Mesodermal cell (in vitro differentiated cells): Measurements from ENCODE around the gene CSNK1E.

Experiments used
- H3K27ac ChIP-seq: 2 replicates; pipeline ENCODE4 v1.7.0; 2013; ENCODE audit warnings: mild to moderate bottlenecking, low read depth, low read length, moderate library complexity; ENCODE audit not compliant: severe bottlenecking
- H3K36me3 ChIP-seq: 2 replicates; pipeline ENCODE4 v1.7.1; 2013; ENCODE audit warnings: mild to moderate bottlenecking, low read length, moderate library complexity; ENCODE audit not compliant: control insufficient read depth, insufficient read depth
- H3K4me1 ChIP-seq: one replicate; pipeline ENCODE4 v1.7.1; 2013; ENCODE audit warnings: mild to moderate bottlenecking, low read length; ENCODE audit not compliant: insufficient read depth, control insufficient read depth, poor library complexity, severe bottlenecking
- H3K4me3 ChIP-seq: 2 replicates; pipeline ENCODE4 v1.7.0; 2013; ENCODE audit warnings: low read length, control low read depth, mild to moderate bottlenecking; ENCODE audit not compliant: insufficient read depth, poor library complexity, severe bottlenecking; ENCODE audit errors: extremely low read depth
- H3K9me3 ChIP-seq: 2 replicates; pipeline ENCODE4 v1.7.1; 2013; ENCODE audit warnings: mild to moderate bottlenecking, low read length, moderate library complexity; ENCODE audit not compliant: control insufficient read depth
- WGBS, 2 experiments: methylation state at CpG; one replicate each; pipeline ENCODE4 v1.1.5; 2013; ENCODE audit warnings: missing lambda C conversion rate in 2 of 2; ENCODE audit not compliant: insufficient coverage in 2 of 2; 5-methylcytosine and 5-hydroxymethylcytosine counted together

The CSNK1E gene

DNA sequence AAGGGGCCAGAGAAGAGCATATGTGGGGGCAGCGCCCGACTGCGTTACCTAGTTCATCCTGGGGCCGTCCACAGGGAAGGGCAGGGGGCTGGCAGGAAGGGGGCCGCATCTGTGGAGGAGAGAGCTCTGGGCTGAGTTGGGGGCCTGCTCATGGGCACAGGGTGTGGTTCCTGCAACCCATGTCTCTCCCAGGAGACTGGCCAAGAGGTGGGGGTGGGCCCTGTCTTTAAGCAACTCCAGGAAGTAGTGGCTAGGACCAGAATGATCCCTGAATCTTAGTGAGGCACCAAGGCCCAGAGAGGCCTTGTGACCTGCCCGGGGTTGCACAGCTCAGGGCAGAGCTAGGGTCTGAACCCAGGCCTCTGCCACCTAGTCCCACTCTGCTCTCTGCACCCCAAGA, 21.9 kb downstream of the CSNK1E start:
- Histone ChIP-seq H3K4me1 (no peaks in the 10 kb centered on the region), H3K27ac (no peak overlapping the region), H3K9me3 (no peaks in the 10 kb centered on the region), H3K36me3 (peaks cover 97% of the 10 kb centered on the region), H3K4me3 (no peak overlapping the region)
- 98 to 100% methylated on average over 5 to 6 of the region's 6 CpGs for WGBS, 2 experiments

- WGBS, 2 experiments: 96 to 98% methylated on average over 14 to 19 of the region's 26 CpGs
- Histone ChIP-seq H3K9me3 (no peaks in the 10 kb centered on the region), H3K4me3 (no peak overlapping the region), H3K27ac (no peak overlapping the region), H3K4me1 (no peaks in the 10 kb centered on the region), H3K36me3 (peaks cover 96% of the 10 kb centered on the region)
Measured at GRCh38 chr22:38294193-38294592, 23.0 kb downstream of the CSNK1E start.

DNA sequence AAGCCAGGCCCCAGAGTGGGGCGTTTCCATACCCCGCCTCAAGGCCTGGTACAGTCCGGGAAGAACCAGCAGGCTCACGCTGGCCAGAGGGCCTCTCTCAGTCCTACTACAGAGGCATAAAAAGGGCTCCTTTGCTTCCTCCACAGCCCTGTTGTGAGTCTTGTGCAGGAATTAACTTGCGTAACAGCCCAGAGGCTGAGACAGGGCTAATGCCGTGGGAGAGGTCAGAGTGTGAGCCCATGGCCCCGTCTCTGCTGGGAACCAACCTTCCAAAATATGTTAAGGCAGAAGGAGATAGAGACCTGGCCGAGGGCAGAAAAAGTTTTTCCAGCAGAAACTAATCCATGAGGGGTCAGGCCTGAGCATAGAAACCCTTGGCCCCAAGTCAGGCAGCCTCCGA, 24.5 kb downstream of the CSNK1E start:
- 93 to 97% methylated on average over 8 to 9 of the region's 9 CpGs for WGBS, 2 experiments
- peaks cover 88% of the 10 kb centered on the region for H3K36me3 ChIP-seq
- H3K4me1 ChIP-seq: no peaks in the 10 kb centered on the region
- H3K27ac ChIP-seq: peak overlapping the region; percentile 5
- H3K9me3 ChIP-seq: no peaks in the 10 kb centered on the region
- H3K4me3 ChIP-seq: no peak overlapping the region

DNA sequence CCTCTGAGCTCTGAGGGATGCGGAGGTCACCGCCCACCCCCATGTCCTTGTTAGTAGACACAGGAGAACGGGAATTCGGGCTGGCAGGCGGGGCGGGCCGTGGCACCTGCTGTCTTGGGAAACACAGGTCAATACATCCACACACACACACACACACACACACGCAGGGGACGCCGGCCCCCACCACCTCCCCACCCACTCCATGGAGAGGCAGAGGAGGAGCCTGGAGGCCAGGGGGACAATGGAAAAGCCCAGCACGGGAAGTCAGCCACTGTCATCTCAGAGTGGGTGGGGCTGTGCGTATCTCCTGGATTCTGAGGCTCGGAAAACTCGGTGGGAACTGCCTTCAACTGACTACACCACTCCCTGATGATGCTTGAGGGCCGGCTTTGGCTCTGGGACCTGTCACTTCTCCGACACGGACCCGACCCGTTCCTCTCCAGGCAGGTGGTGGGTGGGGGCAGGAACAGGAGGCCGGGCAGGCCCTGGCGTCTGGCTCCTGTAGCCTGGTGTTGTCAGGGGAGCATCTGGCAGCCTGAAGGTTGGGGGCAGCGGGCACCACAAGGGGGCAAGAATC, 25.9 kb downstream of the CSNK1E start:
- H3K36me3 ChIP-seq: peaks cover 73% of the 10 kb centered on the region
- H3K4me3 ChIP-seq: no peak overlapping the region
- H3K9me3 ChIP-seq: no peaks in the 10 kb centered on the region
- H3K27ac ChIP-seq: peak overlapping the region; percentile 23
- 87 to 91% methylated on average over 11 to 12 of the region's 22 CpGs for WGBS, 2 experiments
- no peaks in the 10 kb centered on the region for H3K4me1 ChIP-seq

DNA sequence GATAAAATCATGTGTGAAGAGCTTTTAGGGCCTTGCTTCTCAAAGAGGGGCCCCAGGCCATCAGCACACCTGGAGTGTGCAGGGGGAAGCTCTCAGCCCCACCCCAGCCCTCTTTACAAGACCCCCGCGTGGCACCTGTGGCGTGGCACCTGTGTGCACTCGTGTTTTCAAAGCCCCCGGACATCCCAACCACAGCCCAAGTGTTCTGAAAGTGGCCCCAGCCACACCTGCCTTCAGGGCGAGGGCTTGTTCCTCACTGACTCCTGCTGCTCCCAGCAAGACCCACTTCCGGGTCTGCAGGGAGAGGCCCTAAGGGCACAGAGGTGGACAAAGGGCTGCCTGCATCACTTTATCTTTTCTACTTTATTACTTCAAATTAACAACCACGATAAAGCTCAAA, 26.9 kb downstream of the CSNK1E start:
- Histone ChIP-seq H3K4me3 (no peak overlapping the region), H3K9me3 (no peaks in the 10 kb centered on the region), H3K27ac (no peak overlapping the region), H3K4me1 (peaks cover under 1% of the 10 kb centered on the region), H3K36me3 (peaks cover 64% of the 10 kb centered on the region)
- WGBS, 2 experiments: 95 to 97% methylated on average over 5 to 8 of the region's 8 CpGs

DNA sequence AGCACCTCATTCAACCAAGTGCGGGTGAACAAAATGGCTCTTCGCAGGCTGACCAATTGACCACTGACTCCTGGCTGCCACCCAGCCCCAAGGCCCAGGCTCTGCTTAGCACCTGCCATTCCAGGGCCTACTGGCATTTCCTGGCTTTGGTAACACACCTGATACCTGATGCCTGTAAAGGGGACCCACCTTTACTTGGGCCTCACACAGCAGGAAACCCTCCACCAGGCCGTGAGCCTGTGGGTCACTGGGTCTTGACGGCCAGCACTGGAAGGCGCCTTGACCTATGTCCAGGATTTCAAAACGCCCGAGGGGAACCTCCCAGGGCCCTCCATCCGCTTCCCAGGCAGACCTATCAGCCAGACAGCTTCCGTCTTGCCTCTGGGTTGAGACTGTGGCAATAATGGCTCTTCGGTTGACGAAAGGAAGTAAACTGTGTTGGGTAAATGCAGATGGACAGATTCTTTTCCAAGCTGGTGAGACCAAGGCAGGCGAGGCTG, 27.6 kb downstream of the CSNK1E start:
- Histone ChIP-seq H3K27ac (no peak overlapping the region), H3K4me3 (no peak overlapping the region), H3K4me1 (peaks cover 6% of the 10 kb centered on the region), H3K36me3 (peaks cover 61% of the 10 kb centered on the region), H3K9me3 (no peaks in the 10 kb centered on the region)
- 94 to 95% methylated on average over 12 of the region's 12 CpGs for WGBS, 2 experiments

GRCh38 chr22:38286915-38287669, 30.1 kb downstream of the CSNK1E start:
- Histone ChIP-seq H3K9me3 (no peaks in the 10 kb centered on the region), H3K4me3 (no peak overlapping the region), H3K4me1 (peaks cover 17% of the 10 kb centered on the region), H3K27ac (peak overlapping the region; percentile 57), H3K36me3 (peaks cover 40% of the 10 kb centered on the region)
- WGBS, 2 experiments: 92 to 97% methylated on average over 10 of the region's 11 CpGs

- WGBS, 2 experiments: 92 to 95% methylated on average over 5 to 6 of the region's 8 CpGs
- peaks cover 17% of the 10 kb centered on the region for H3K4me1 ChIP-seq
- peak overlapping the region; percentile 53 for H3K27ac ChIP-seq
- no peaks in the 10 kb centered on the region for H3K9me3 ChIP-seq
- H3K4me3 ChIP-seq: no peak overlapping the region
- H3K36me3 ChIP-seq: peaks cover 20% of the 10 kb centered on the region
Measured at GRCh38 chr22:38285018-38285417, 32.2 kb downstream of the CSNK1E start.

- Histone ChIP-seq H3K9me3 (no peaks in the 10 kb centered on the region), H3K4me3 (no peak overlapping the region), H3K36me3 (peaks cover 11% of the 10 kb centered on the region), H3K27ac (peak overlapping the region; percentile 90), H3K4me1 (peaks cover 17% of the 10 kb centered on the region)
- 93 to 94% methylated on average over 2 of the region's 5 CpGs for WGBS, 2 experiments
Measured at GRCh38 chr22:38284042-38284402, 33.2 kb downstream of the CSNK1E start.

GRCh38 chr22:38282397-38282796, 34.8 kb downstream of the CSNK1E start:
- H3K9me3 ChIP-seq: no peaks in the 10 kb centered on the region
- peaks cover 7% of the 10 kb centered on the region for H3K36me3 ChIP-seq
- peak overlapping the region; percentile 90 for H3K27ac ChIP-seq
- peaks cover 17% of the 10 kb centered on the region for H3K4me1 ChIP-seq
- no peak overlapping the region for H3K4me3 ChIP-seq
- WGBS, 2 experiments: 97 to 100% methylated on average over 8 of the region's 9 CpGs

GRCh38 chr22:38276166-38276565, 41.1 kb downstream of the CSNK1E start:
- H3K4me1 ChIP-seq: peaks cover 14% of the 10 kb centered on the region
- no peak overlapping the region for H3K4me3 ChIP-seq
- WGBS, 2 experiments: 100% methylated on average over 1 to 2 of the region's 2 CpGs
- H3K27ac ChIP-seq: no peak overlapping the region
- H3K9me3 ChIP-seq: no peaks in the 10 kb centered on the region
- peaks cover 1% of the 10 kb centered on the region for H3K36me3 ChIP-seq
